GM12878 (cell line): ENCODE measurements around the gene SIGLEC14. TPM values are rescaled to one million over a fixed set of nuclear protein-coding genes. Genes with fewer than 3 reads are reported as not detected.

ENCODE experiments used
- ATAC-seq: fragments of 200-7000 bp; cut with Tn5 transposase; 3 replicates; pipeline ENCODE4 v1.9.1; 2020; ENCODE audit warnings: mild to moderate bottlenecking, moderate library complexity
- BruUV-seq: library from RNA; stranded (reverse); fragments of 400-500 nt; replicated peaks from 2 replicates; lab custom pipeline; 2021; lab: Mats Ljungman, UMichigan
- CTCF ChIA-PET: fragments of 300-600 bp; sonication (Branson Sonifier 250); formaldehyde crosslinking; extraction: SDS; loops from one replicate; lab custom pipeline; 2021; ENCODE audit warnings: inconsistent platforms; lab: Yijun Ruan, JAX
- POLR2A ChIA-PET: fragments of 350-600 bp; formaldehyde crosslinking; extraction: SDS; loops from one replicate; lab custom pipeline; 2021; ENCODE audit warnings: inconsistent platforms; lab: Charles Lee
- RAD21 ChIA-PET: fragments of 300-600 bp; sonication (Branson Sonifier 250); formaldehyde crosslinking; loops from one replicate; lab custom pipeline; 2023; ENCODE audit warnings: antibody characterized with exemption; ENCODE audit not compliant: unreplicated experiment; lab: Charles Lee
- SMC1A ChIA-PET: fragments of 300-600 bp; sonication (Branson Sonifier 250); formaldehyde crosslinking; loops from one replicate; lab custom pipeline; 2023; ENCODE audit not compliant: unreplicated experiment, uncharacterized antibody; lab: Charles Lee
- DNase-seq: peaks from one replicate; pipeline ENCODE4 v3.0.0-alpha.2; 2011; ENCODE audit warnings: low read depth, low spot score
- FAIRE-seq: peaks from 3 replicates; lab custom pipeline; 2011; peaks lifted over from hg19 to GRCh38; lab: Jason Lieb, UNC
- H2AFZ ChIP-seq: 2 replicates; pipeline ENCODE4 v1.6.0; 2011; ENCODE audit warnings: low read depth, low read length, control low read depth; ENCODE audit not compliant: control insufficient read depth
- H3K27ac ChIP-seq: 2 replicates; pipeline ENCODE4 v1.5.1; 2011; ENCODE audit warnings: control low read depth; ENCODE audit not compliant: control insufficient read depth, insufficient read depth
- H3K27me3 ChIP-seq, 2 experiments: replicated peaks in 1 of 2; 2 replicates each; pipeline versions ENCODE4 v1.6.0 to v1.6.1; 2011; ENCODE audit warnings: low read length in 1 of 2; ENCODE audit not compliant: control insufficient read depth in 2 of 2, insufficient read depth in 2 of 2
- H3K36me3 ChIP-seq, 2 experiments: 2 replicates each; pipeline ENCODE4 v1.5.1; 2011; ENCODE audit warnings: low read length in 1 of 2; ENCODE audit not compliant: control insufficient read depth in 2 of 2, insufficient read depth in 2 of 2
- H3K4me1 ChIP-seq: 2 replicates; pipeline ENCODE4 v1.6.1; 2011; ENCODE audit warnings: mild to moderate bottlenecking, low read length, moderate library complexity, mixed read lengths; ENCODE audit not compliant: control insufficient read depth, insufficient read depth
- H3K4me2 ChIP-seq: 2 replicates; pipeline ENCODE4 v1.6.0; 2011; ENCODE audit warnings: control low read depth; ENCODE audit not compliant: control insufficient read depth, insufficient read depth
- H3K4me3 ChIP-seq: fragments of 200-600 bp; sonication (generic); 2 replicates; pipeline ENCODE4 v1.5.1; 2016
- H3K79me2 ChIP-seq: 2 replicates; pipeline ENCODE4 v1.6.0; 2011; ENCODE audit warnings: low read length; ENCODE audit not compliant: control insufficient read depth, insufficient read depth
- H3K9ac ChIP-seq: 2 replicates; pipeline ENCODE4 v1.8.0; 2011; ENCODE audit warnings: low read length, control low read depth, mixed read lengths; ENCODE audit not compliant: control insufficient read depth, insufficient read depth
- H3K9me3 ChIP-seq: replicated peaks from 3 replicates; pipeline ENCODE4 v1.5.1; 2011; ENCODE audit warnings: mild to moderate bottlenecking, low read length; ENCODE audit not compliant: control insufficient read depth, insufficient read depth
- H4K20me1 ChIP-seq: 2 replicates; pipeline ENCODE4 v1.6.0; 2011; ENCODE audit not compliant: control insufficient read depth, insufficient read depth
- CBX5 ChIP-seq: sonication (generic); IDR thresholded peaks from 2 replicates; pipeline ENCODE4 v1.6.1; 2016; ENCODE audit warnings: low read depth, moderate library complexity, mild to moderate bottlenecking, inconsistent platforms
- POLR2AphosphoS5 ChIP-seq: IDR thresholded peaks from 2 replicates; pipeline ENCODE4 v1.6.1; 2011; ENCODE audit warnings: mild to moderate bottlenecking, low read length, inconsistent platforms
- RBBP5 ChIP-seq: fragments of 200-600 bp; sonication (generic); conservative IDR thresholded peaks from 2 replicates; pipeline ENCODE4 v1.6.1; 2016
- SMAD5 ChIP-seq: IDR thresholded peaks from 2 replicates; pipeline ENCODE4 v1.6.1; 2016; ENCODE audit warnings: antibody characterized with exemption, low read depth
- SMARCA5 ChIP-seq: fragments of 450-650 bp; IDR thresholded peaks from 2 replicates; pipeline ENCODE4 v1.6.1; 2017; ENCODE audit warnings: mild to moderate bottlenecking
- SMC3 ChIP-seq: IDR thresholded peaks from 2 replicates; pipeline ENCODE4 v1.6.1; 2011; ENCODE audit warnings: low read length, improper control_type of control experiment, borderline replicate concordance
- TCF7 ChIP-seq: IDR thresholded peaks from 2 replicates; pipeline ENCODE4 v1.6.1; 2014; ENCODE audit warnings: antibody characterized with exemption, borderline replicate concordance
- YBX1 ChIP-seq: fragments of 450-650 bp; IDR thresholded peaks from 2 replicates; pipeline ENCODE4 v1.6.1; 2016; ENCODE audit warnings: antibody characterized with exemption
- whole genome bisulfite sequencing: methylation state at CpG from one replicate; pipeline ENCODE4 v1.1.6; 2016; ENCODE audit warnings: low lambda C conversion rate; ENCODE audit not compliant: insufficient replicate concordance, insufficient coverage; ENCODE audit errors: missing lambda C conversion rate; 5-methylcytosine and 5-hydroxymethylcytosine counted together
- in situ Hi-C: fragments of 300-500 bp; cut with MboI; formaldehyde crosslinking; loops from 9 replicates; pipeline ENCODE4 v1.14.3; 2018; ENCODE audit warnings: mixed read lengths
- intact Hi-C: fragments of 100-400 bp; cut with micrococcal nuclease; formaldehyde crosslinking; loops from one replicate; pipeline ENCODE4 v1.14.2; 2022; ENCODE audit not compliant: unreplicated experiment
- polyA plus RNA-seq, 11 experiments: library from polyadenylated mRNA; depleted of rRNA in 4 of 11; unstranded in 6 of 11; stranded (reverse) in 5 of 11; fragments of >200 nt; fragmentation: Nextera tagmentation in 4 of 11; fragmentation: Illumina TruSeq in 1 of 11; extraction: Ambion mirVana in 4 of 11; extraction: Trizol in 1 of 11; gene quantifications; 1 replicate in 1 of 11; 2 replicates in 10 of 11; pipeline versions ENCODE4 v1.2.1 to v1.2.3, GENCODE V29; 2011 to 2016; ENCODE audit warnings: inconsistent platforms in 2 of 11, missing spikeins in 2 of 11, low read depth in 1 of 11
- total RNA-seq, 4 experiments: library from RNA; depleted of rRNA in 3 of 4; stranded (reverse); fragments of >200 nt in 3 of 4; fragmentation: Illumina TruSeq in 1 of 4; extraction: Trizol in 1 of 4; gene quantifications; 2 replicates each; pipeline versions ENCODE4 v1.2.1 to v1.2.3, GENCODE V29; 2013 to 2021
- TF ChIP-seq, protein P1 (sequence below): fragments of 450-650 bp; IDR thresholded peaks from 2 replicates; pipeline ENCODE4 v1.6.1; 2016; ENCODE audit warnings: mild to moderate bottlenecking, moderate library complexity, borderline replicate concordance
- TF ChIP-seq, protein P2 (sequence below): fragments of 150-350 bp; IDR thresholded peaks from 2 replicates; pipeline ENCODE4 v1.6.1; 2014; ENCODE audit warnings: mild to moderate bottlenecking, low read depth, low read length
- TF ChIP-seq, protein P3 (sequence below): IDR thresholded peaks from 2 replicates; pipeline ENCODE4 v1.6.1; 2012; ENCODE audit warnings: low read length, inconsistent platforms

The SIGLEC14 gene
- total and polyA plus RNA-seq, 10 of the 15 experiments (the other 5 are each of a cell fraction or from before 2014, with no cell fraction given) = 0.57 to 8.4 (median 4.6) TPM

DNA sequence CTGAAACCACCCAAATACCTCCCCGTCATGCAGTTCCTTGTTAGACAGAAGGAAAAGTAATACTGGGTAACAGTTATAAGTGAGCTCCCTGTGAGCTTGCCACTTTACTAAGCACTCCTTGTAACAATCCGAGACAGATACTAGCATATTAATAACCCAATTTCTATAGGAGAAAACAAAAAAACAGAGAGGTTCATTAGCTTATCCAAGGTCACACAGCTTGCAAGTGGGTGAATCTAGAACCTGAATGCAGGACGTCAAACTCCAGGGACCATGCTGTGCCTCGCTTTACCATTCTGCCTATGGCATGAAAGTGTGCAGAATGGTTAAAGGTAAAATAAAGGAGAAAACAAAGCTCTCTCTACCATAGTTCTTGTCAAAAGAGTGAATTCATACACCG is 31.8 kb downstream of the SIGLEC14 start:
- no peaks in the 10 kb centered on the region for H4K20me1 ChIP-seq
- ATAC-seq (no peak), DNase-seq (no peak), FAIRE-seq (no peak)
- TF ChIP-seq SMARCA5 (no peak), SMC3 (no peak), RBBP5 (no peak), TCF7 (no peak), SMAD5 (no peak), POLR2AphosphoS5 (no peak), YBX1 (no peak), CBX5 (no peak)
- TF ChIP-seq, protein P1, sequence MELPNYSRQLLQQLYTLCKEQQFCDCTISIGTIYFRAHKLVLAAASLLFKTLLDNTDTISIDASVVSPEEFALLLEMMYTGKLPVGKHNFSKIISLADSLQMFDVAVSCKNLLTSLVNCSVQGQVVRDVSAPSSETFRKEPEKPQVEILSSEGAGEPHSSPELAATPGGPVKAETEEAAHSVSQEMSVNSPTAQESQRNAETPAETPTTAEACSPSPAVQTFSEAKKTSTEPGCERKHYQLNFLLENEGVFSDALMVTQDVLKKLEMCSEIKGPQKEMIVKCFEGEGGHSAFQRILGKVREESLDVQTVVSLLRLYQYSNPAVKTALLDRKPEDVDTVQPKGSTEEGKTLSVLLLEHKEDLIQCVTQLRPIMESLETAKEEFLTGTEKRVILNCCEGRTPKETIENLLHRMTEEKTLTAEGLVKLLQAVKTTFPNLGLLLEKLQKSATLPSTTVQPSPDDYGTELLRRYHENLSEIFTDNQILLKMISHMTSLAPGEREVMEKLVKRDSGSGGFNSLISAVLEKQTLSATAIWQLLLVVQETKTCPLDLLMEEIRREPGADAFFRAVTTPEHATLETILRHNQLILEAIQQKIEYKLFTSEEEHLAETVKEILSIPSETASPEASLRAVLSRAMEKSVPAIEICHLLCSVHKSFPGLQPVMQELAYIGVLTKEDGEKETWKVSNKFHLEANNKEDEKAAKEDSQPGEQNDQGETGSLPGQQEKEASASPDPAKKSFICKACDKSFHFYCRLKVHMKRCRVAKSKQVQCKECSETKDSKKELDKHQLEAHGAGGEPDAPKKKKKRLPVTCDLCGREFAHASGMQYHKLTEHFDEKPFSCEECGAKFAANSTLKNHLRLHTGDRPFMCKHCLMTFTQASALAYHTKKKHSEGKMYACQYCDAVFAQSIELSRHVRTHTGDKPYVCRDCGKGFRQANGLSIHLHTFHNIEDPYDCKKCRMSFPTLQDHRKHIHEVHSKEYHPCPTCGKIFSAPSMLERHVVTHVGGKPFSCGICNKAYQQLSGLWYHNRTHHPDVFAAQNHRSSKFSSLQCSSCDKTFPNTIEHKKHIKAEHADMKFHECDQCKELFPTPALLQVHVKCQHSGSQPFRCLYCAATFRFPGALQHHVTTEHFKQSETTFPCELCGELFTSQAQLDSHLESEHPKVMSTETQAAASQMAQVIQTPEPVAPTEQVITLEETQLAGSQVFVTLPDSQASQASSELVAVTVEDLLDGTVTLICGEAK = no peak
- TF ChIP-seq, protein P2, sequence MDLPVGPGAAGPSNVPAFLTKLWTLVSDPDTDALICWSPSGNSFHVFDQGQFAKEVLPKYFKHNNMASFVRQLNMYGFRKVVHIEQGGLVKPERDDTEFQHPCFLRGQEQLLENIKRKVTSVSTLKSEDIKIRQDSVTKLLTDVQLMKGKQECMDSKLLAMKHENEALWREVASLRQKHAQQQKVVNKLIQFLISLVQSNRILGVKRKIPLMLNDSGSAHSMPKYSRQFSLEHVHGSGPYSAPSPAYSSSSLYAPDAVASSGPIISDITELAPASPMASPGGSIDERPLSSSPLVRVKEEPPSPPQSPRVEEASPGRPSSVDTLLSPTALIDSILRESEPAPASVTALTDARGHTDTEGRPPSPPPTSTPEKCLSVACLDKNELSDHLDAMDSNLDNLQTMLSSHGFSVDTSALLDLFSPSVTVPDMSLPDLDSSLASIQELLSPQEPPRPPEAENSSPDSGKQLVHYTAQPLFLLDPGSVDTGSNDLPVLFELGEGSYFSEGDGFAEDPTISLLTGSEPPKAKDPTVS = no peak
- TF ChIP-seq, protein P3, sequence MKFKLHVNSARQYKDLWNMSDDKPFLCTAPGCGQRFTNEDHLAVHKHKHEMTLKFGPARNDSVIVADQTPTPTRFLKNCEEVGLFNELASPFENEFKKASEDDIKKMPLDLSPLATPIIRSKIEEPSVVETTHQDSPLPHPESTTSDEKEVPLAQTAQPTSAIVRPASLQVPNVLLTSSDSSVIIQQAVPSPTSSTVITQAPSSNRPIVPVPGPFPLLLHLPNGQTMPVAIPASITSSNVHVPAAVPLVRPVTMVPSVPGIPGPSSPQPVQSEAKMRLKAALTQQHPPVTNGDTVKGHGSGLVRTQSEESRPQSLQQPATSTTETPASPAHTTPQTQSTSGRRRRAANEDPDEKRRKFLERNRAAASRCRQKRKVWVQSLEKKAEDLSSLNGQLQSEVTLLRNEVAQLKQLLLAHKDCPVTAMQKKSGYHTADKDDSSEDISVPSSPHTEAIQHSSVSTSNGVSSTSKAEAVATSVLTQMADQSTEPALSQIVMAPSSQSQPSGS = no peak
- no peaks in the 10 kb centered on the region for H3K79me2 ChIP-seq
- no peak overlapping the region for H3K4me2 ChIP-seq
- 23% methylated on average over 5 of the region's 5 CpGs for WGBS
- no peak overlapping the region for H3K4me3 ChIP-seq
- no peak overlapping the region for H3K9ac ChIP-seq
- H2AFZ ChIP-seq = no peak overlapping the region
- CTCF ChIA-PET = interaction anchor here (0.6 to 1.7 kb wide), 4 partner anchors 42 to 693 kb away, joined by 3 to 7 read pairs (median 4); no protein-coding TSS in a partner anchor
- H3K4me1 ChIP-seq = peaks cover 6% of the 10 kb centered on the region
- SMC1A ChIA-PET = interaction anchor here (1.4 to 1.7 kb wide), 3 partner anchors 12 to 42 kb away, joined by 4 to 5 read pairs (median 4); no protein-coding TSS in a partner anchor
- no peaks in the 10 kb centered on the region; a peak in 1 of 4 replicates for H3K27me3 ChIP-seq
- in situ Hi-C loops (no loop called here), intact Hi-C loops (no loop called here)
- H3K27ac ChIP-seq = no peak overlapping the region
- no TSS peak for BruUV-seq
- RAD21 ChIA-PET = interaction anchor here (0.6 to 2.1 kb wide), 3 partner anchors 9 to 1058 kb away, joined by 3 to 6 read pairs (median 5); no protein-coding TSS in a partner anchor
- POLR2A ChIA-PET = interaction anchor here (0.5 kb wide), 1 partner anchor 990 kb away, joined by 4 read pairs; no protein-coding TSS in a partner anchor
- no peaks in the 10 kb centered on the region for H3K36me3 ChIP-seq
- H3K9me3 ChIP-seq = peaks cover 7% of the 10 kb centered on the region; the same call in 2 of the 3 replicates
